Stimulated activated CD4-positive, alpha-beta T cell treated with anti-CD3 and anti-CD28 coated beads, Interleukin-1b, Interleukin-23, amount 100 ng/mL, for 4 hours (primary cell): ENCODE results near the gene IGFBP7.
"Not testable (repeated sequence)": the region's sequence is repeated elsewhere in the genome, so short reads cannot be mapped to it uniquely, and the experiment has no call there.

Experiments
- DNase-seq, 2 donors: peaks; one replicate each; pipeline ENCODE4 v3.0.0-alpha.2; 2020; ENCODE audit warnings: low read depth in 2 of 2

Gene IGFBP7

GRCh38 chr4:57070461-57070860 is 39.7 kb downstream of the IGFBP7 start:
- DNase-seq = no peak

GRCh38 chr4:57068237-57068981 is 41.8 kb downstream of the IGFBP7 start:
- no peak for DNase-seq

DNA sequence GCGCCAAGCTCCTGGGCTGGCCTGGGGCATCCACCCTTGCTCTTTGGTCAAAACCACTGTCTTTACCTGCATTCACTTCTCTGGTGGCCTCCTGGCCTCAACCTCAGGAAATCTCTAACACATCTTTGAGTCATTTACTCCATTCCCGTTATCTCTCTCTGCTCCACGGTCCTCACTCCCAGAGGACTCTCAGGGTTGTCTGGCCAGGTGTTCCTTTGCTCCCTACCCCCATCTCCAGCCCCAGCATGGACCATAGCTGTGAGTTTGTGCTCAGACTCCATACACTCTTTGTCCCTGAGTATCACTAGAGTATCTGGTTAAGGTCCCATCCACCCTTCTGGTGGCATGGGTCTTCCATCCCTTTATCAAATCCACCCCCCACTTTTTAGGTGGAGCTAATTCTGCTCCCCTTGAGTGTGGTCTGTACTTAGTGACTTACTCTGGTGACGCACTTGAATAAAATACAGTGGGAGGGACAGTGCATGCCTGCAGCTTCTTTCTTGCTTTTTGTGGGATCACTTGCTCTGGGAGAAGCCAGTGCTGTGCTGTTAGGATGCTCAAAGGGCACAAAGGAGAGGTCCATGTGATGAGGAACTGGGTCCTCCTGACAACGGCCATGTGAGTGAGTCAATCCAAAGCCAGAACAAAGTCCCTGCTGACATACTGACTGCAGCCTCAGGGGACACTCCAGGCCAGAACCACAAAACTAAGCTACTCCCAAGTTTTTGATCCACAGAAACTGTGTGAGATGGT is 44.3 kb downstream of the IGFBP7 start:
- no peak for DNase-seq

DNA sequence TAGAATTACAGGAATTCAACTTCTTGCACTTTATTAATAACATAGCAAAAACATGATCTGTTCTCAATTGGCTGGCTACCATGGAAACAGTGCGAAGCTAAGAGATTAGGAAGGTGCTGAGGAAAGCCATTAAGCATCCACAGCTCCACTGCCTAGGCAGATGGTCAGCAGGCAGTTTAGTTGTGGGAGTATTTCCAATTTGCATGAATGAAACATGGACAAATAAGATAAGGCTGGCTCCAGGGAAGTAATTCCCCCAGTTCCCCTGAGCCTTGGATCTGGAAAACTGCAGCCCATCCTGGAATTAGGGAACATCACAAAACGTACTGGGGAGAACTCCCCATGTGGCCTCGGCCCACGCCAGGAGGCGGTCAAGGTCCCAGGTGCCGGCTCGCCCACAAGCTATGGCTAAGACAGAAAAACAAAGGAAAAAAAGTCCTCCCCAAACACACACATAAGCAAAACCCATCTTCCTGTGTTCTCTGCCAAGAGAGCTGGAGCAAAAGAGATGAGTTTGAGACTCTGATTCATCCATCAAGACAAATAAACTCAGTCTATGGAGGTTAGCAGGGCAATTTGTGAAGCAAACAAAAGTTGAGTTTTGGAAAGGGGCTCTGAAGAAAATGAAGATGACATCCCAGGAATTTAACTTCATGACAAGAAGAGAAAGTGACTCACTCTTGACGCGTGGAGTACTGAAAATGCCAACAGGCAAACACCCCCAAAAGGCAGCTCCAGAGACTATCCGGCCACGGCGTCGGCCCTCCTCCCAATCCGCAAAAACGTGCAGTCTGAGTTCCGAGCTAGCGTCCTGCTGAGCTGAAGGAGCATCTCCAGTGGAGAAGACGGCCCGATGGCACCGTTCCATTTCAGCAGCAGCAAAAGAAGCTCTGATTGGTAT is 45.1 kb downstream of the IGFBP7 start:
- DNase-seq = no peak

DNA sequence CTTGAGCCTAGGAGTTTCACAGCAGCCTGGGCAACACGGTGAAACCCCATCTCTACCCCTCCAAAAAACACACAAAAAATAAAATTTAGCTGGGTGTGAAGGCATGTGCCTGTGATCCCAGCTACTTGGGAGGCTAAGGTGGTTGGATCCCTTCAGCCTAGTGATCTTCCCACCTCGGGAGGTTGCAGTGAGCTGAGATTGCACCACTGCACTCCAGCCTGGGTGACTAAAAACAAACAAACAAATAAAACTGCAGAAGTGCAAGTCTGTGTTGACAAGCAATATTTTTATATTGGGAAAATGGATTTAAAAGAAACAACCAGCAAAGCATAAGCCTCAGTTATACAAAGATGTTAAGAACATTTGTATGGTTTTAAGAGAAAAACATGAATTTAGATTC is 46.1 kb downstream of the IGFBP7 start:
- DNase-seq = no peak

GRCh38 chr4:57063518-57063917 is 46.7 kb downstream of the IGFBP7 start:
- DNase-seq = no peak

DNA sequence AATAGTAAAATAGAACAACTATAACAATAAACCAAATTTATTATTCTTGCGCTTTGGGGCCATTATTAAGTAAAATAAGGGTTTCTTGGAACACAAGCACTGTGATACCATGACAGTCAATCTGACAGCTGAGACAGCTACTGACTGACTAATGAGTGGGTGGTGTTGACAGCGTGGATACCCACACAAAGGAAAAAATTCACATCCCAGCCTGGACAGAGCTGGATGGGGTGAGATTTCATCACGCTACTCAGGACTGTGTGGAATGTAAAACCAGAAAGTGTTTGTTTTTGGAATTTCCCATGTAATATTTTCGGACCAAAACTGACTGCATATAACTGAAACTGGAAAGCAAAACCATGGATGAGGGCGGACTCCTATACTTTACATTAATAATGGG is 48.8 kb downstream of the IGFBP7 start:
- no peak for DNase-seq

- not testable (repeated sequence) for DNase-seq
These were observed 49.5 kb downstream of the IGFBP7 start for GRCh38 chr4:57060717-57061067.

- no peak for DNase-seq
These were observed 50.1 kb downstream of the IGFBP7 start for GRCh38 chr4:57059890-57060716.

DNA sequence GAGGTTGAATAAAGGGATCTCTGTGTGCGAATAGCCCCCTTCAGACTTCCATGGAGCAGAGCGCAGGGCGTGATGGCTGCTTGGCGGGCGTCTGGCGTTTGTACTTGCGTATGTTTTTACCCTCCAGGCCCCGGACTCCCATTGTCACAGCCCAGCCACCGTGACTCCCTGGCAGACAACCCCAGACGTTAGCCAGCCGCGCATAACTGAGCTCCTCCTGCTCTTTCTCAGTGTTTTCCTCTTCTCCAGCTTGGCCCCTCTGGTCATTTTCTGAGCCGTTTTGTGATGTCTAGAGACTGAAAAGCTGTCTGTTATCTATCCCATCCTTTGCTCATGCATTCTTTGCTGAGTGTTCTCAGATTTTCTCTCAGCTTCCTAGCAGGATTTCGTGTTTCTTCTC is 54.3 kb downstream of the IGFBP7 start:
- no peak for DNase-seq

- DNase-seq = no peak
These were observed 56.7 kb downstream of the IGFBP7 start for GRCh38 chr4:57053508-57053907.

DNA sequence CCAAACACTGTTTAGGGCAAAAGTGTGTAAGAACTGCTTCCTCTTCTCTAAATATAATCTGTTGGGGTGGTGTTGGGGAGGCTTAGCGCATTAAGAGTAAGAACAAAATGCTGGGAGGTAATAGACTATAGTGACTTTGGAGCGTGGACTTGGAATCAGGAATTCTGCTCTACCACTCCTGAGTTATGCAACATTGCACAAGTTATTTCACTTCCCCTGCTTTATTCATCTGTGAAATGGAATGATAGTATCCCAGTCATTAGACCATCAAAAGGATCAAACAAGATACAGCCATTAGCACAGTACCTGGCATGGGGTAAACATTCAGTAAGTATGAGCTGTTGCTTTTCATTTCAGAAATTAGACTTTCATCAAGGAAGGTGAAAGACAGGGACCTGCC is 58.7 kb downstream of the IGFBP7 start:
- DNase-seq = no peak

GRCh38 chr4:57051095-57051494 is 59.1 kb downstream of the IGFBP7 start:
- no peak for DNase-seq

DNA sequence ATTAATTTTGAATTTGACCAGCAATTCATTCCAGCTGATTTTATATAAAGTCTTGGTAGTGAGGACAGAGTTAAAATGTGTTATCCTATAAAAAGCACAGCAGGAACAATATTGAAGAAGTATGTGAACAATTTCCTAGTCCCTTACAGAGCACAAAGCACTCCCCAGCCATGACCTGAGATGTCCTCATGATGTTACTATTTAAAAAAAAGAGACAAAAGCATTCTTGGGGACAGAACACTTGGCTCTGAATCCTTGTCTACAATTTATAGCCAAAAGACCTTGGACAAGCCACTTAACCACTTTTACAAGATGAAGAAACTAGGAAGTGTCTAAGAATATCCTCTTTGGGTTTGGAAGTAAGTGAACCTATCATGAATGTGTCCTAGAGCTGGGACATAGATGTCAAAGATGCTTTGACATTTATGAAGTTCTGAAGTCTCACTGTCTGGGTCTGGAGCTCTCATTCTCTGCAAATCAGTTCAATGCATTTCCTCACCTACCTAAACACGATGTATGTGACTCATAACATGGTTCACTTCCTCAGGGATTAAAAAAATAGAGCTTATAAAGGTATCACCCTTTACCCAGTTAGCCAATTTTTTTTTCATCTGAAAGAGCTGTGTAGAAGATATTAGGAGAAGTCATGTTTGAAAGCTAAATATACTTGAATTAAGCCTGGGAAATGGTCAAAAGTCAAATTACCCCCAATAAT is 61.4 kb downstream of the IGFBP7 start:
- no peak for DNase-seq

DNA sequence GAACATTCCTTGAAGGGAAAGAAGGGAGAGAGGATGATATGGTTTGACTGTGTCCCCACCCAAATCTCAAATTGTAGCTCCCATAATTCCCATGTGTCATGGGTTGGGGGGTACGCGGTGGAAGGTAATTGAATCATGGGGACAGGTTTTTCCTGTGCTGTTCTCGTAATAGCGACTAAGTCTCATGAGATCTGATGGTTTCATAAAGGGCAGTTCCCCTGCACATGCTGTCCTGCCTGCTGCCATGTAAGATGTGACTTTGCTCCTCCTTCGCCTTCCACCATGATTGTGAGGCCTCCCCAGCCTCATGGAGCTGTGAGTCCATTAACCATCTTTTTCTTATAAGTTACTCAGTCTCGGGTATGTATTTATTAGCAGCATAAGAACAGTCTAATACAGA is 63.1 kb downstream of the IGFBP7 start:
- not testable (repeated sequence) for DNase-seq

- DNase-seq = no peak
These were observed 65.2 kb downstream of the IGFBP7 start for GRCh38 chr4:57044996-57045395.

DNA sequence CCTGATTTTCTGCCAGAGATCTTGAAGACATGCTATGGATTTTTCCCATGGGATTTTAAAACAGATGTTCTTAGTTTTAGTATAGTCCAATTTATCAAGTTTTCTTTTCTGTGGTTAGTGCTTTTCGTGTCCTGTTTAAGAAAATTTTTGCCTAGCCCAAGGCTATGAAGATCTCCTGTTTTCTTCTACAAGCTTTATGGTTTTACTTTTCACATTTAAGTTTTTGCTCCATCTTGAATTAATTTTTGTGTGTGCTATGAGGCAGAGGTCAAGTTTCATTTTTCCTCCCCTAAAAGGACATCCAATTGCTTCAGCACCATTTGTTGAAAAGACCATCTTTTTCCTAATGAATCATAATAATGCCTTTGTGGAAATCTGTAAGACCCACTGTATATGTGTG is 65.9 kb downstream of the IGFBP7 start:
- no peak for DNase-seq

DNA sequence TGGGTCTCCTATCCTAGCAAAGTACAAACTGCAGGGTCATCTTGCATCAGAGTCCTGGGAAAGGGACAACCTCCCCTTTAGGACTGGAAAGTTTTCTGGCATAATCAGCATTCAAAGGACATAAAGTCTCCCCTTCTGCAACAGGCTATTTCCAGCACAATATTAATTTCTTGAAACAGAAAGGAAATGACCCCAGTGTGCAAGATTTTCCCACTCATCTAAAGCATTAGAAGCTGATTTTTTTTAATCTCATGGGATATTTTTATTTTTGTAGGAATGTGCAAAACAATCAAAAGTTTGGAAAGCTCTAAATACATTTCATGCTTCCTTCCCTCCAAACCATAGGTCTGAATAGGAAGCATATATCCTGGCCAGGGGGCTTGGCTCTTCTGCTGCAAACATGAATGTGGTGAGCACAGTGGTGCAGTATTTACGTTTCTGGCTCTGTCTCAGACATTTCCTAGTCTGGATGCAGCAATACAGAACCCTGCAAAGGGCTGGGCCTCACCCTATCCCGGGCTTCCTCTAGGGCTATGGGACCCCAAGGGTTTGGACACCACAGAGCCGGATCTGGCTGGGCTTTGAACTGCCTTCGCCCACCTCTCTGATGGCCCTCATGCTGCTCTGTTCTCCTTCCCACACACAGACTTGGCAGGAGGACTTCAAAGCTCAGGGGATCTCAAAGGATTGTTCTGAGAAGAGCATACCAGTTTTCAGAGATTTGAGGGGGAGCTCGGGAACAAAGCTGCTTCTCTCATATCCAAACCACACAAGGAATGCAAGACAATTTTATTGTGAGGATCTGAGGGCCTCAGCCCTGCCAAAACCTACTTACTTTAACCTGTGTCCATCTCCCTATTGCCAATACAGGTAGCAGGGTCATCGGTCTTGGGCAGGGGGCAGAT is 66.6 kb downstream of the IGFBP7 start:
- no peak for DNase-seq

GRCh38 chr4:57042711-57043169 is 67.4 kb downstream of the IGFBP7 start:
- no peak for DNase-seq

- no peak for DNase-seq
These were observed 69.2 kb downstream of the IGFBP7 start for GRCh38 chr4:57041020-57041419.
